VCaP (cell line): ENCODE data around the gene ZNF630.
"Not testable (repeated sequence)": the region's sequence is repeated elsewhere in the genome, so short reads cannot be mapped to it uniquely, and the experiment has no call there.

ENCODE experiments used
- H3K27ac ChIP-seq: fragments of 450-650 bp; 2 replicates; pipeline ENCODE4 v1.5.1; 2017
- TF ChIP-seq, protein P1 (sequence below): fragments of 450-650 bp; conservative IDR thresholded peaks from 2 replicates; pipeline ENCODE4 v1.5.1; 2017; ENCODE audit warnings: mild to moderate bottlenecking, moderate library complexity

Gene ZNF630

DNA sequence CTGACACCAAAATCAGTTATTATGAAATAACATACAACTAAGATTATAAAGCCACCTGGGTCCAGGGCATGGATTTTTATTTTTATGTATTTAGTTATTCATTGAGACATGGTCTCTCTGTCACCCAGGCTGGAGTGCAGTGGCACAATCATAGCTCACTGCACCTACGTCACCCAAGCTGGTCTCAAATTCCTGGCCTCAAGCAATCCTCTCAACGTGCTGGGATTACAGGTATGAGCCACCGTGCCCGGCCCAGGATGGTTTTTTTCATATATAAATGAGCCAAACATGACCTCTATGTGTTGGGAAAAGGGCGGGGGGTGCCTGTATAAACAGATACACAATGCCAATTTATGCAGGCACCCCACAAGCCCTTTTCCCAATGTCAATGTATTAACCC, 24.6 kb downstream of the ZNF630 start:
- no peak overlapping the region for H3K27ac ChIP-seq
- TF ChIP-seq, protein P1, sequence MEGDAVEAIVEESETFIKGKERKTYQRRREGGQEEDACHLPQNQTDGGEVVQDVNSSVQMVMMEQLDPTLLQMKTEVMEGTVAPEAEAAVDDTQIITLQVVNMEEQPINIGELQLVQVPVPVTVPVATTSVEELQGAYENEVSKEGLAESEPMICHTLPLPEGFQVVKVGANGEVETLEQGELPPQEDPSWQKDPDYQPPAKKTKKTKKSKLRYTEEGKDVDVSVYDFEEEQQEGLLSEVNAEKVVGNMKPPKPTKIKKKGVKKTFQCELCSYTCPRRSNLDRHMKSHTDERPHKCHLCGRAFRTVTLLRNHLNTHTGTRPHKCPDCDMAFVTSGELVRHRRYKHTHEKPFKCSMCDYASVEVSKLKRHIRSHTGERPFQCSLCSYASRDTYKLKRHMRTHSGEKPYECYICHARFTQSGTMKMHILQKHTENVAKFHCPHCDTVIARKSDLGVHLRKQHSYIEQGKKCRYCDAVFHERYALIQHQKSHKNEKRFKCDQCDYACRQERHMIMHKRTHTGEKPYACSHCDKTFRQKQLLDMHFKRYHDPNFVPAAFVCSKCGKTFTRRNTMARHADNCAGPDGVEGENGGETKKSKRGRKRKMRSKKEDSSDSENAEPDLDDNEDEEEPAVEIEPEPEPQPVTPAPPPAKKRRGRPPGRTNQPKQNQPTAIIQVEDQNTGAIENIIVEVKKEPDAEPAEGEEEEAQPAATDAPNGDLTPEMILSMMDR, result no peak

DNA sequence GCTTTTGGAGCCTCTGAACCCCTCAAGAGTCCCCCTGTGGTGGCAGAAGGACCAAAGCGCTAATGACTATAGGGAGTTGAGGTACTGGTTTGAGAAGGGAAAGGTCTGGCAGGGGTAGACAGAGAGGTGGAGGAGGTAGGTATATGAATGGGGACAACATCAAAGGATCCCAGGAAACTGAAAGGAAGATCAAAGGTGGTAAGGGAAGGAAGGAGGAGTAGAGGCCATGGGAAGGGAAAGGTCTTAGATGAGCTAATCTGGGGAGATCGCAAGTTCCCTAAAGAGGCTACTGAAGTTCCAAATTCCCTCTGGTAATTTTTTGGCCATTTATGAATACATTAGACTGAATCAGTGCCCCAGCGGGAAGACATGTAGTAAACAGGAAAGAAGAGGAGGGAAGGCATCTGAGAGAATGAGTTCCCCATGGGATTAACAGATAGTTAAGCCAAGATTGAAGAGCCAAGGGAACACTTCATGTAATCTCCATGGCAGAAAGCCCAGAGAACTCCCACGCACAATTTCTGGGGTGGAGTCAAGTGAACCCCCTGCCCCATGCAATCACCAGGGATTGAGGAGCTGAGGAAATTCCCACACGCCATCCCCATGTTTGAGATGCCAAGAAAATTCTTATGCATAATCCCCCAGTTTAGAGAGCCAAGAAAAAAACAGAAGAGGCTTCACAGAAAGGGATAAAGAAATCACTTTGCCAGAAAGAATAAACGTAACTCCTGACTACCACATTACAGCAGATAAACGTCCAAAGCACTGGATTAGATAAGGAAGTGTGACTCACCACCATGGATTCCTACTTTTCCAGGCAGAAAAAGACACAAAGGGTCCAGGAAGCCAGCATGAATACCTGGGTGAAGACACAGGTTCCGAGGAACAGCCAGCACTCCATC, 25.8 kb downstream of the ZNF630 start:
- TF ChIP-seq, protein P1, result no peak
- no peak overlapping the region for H3K27ac ChIP-seq

DNA sequence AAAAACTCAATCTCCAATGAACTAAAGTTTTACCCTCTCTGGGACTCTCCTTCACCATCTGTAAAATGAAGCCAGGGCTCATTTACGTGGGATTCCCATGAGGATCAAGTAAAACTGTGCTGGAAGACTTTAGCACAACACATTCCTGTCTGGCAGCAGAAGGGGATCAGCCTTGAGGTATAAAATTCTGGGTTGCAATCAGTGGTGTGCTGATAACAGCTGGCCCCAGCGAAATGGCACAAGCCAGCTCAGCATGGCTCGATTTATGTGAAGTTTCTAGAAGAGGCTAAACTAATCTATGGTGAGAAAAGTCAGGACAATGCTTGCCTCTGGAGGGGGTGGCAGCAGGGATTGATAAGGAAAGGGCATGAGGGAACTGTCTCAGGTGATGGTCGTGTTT, 28.4 kb downstream of the ZNF630 start:
- no peak overlapping the region for H3K27ac ChIP-seq
- TF ChIP-seq, protein P1, result no peak

DNA sequence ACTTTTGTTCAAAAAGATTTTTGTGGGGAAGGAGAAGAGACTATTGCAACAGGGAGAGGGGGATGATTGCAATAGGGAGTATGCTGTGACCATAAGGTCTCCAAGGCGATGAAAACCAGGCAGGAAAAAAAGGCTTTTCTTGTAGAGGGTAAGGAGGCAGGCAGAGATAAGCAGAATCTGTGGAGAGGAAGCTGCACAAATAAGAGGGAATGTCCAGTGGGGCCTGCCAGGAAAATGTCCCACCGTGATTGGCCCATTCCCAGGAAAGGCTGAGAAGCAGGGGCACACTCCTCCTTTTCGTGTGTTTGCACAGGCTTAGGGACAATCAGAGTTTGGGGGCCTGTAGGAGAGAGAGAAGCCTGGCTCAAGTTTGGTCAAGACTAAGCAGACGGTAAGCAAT, 35.5 kb downstream of the ZNF630 start:
- TF ChIP-seq, protein P1, result no peak
- H3K27ac ChIP-seq, result no peak overlapping the region

DNA sequence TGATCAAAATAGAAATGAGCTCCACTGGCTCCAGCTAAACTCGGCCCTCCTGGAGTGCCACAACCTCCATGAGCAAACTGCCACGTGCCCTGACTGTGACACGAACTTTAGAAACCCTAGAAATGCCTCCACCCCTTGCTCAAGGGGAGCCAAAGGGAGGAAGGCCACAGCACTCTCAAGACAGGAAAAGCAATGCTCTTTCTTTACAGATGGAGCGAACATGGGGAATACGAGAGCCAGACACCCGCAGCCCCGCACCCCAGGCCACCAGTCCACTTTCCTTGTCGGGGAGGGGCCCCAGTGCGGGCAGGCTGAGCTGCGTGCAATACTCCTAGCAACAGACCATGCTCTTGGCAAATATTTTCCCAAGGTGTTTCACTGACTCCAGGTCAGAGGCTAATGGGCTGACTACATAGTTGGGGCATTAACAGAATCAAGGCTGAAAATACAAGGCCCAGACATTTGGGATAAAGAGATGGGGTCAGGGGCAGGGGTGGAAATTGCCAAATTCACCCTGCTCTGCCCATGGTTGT, 40.7 kb downstream of the ZNF630 start:
- H3K27ac ChIP-seq, result not testable (repeated sequence)

DNA sequence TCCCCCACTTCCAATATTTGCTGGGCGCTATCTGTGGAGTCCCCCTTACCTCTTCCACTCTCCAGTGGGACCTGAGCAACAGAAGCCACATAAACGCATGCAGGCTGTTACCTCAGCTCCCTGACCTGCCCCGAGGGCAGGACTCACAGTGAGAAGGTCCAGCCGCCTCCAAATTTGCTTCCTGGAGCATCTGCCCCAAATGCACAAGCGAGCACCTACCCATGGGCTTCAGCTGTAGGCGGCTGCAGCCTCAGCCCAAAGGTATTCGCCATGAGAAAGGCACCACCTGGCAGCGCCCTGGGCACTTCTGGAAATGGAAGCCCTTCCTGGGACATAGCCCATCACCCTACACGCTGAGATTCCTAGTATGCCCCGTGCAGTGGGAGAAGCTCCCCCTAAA, 41.2 kb downstream of the ZNF630 start:
- H3K27ac ChIP-seq, result no peak overlapping the region
- TF ChIP-seq, protein P1, result no peak

DNA sequence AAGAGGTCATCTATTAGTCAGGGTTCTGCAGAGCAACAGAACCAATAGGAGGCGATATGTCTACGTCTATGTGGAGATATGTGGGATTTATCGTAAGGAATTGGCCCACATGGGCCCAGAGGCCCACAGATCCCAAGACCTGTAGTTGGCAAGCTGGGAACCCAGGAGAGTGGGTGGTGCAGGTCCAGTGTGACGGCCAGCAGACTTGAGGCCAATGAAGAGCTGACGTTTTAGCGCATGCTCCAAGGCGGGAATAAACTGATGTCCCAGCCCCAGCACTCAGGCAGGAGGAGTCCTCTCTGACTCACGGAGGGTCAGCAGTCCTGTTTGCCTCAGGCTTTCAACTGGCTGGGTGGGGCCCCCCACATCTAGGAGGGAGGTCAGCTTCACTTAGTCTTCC, 43.3 kb downstream of the ZNF630 start:
- TF ChIP-seq, protein P1, result no peak

DNA sequence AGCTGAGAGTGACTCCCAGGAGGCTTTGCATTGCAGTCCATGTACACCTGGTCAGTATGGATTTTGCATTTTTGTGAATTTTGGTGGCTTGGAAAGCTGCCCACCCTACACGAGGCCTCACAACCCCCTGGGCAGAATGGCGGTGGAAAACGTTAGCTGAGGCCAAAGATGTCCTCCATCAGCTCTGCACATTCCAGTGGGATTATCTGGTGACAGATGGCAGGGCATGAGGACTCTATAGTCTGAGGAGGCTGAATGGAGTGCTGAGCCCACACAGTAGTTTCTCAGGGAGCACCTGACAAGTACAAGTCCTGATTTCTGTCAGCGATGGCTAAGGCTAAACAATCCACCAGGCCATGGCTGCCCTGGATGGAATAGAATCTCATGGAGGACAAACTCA, 43.9 kb downstream of the ZNF630 start:
- H3K27ac ChIP-seq, result not testable (repeated sequence)

More for the DNA sequence above, 43.3 kb downstream of the ZNF630 start:
- no peak overlapping the region for H3K27ac ChIP-seq
